ENCODE data around the gene SLC1A5. TPM values are rescaled to one million over a fixed set of nuclear protein-coding genes. Genes with fewer than 3 reads are reported as not detected.
A peak's percentile ranks its signal among the peaks of the same experiment; 100 is the strongest.
"Not testable (repeated sequence)": the region's sequence is repeated elsewhere in the genome, so short reads cannot be mapped to it uniquely, and the experiment has no call there.

SLC1A5 gene
- total RNA-seq, 1 donor from 2014 or later: 39.5 TPM

DNA sequence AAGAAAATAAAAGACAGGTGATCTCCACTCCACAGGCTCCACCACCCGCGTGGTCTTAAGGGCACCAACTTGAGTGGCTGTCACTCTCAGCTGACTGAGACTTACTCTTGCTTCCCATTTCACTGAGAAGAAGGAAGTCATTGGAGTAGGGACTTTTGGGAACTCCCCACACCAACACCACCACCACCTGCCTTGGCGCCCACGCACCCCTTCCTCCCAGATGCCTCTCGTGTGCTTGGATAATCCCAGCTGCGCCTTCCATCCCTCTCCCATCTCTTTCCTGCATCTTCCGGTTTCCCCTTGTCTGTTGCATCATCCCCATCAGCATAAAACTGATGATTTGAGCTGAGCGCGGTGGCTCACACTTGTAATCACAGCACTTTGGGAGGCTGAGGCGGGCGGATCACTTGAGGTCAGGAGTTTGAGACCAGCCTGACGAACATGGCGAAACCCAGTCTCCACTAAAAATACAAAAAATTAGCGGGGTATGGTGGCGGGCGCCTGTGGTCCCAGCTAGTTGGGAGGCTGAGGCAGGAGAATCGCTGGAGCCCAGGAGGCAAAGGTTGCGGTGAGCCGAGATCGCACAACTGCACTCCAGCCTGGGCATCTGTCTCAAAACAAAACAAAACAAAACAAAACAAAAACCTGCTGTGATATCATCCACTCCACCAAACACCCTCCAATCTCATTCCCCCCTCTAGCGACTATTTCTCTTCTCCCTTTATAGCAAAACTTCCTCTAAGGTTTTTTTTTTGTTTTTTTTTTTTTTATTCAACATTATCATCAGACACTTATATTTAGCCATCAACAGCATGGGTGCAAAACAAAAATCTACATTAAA, 36.7 kb upstream of the SLC1A5 start:
- H2AFZ ChIP-seq (replicated peaks): no peak overlapping the region
- no peaks in the 10 kb centered on the region for H3K27me3 Mint-ChIP-seq (ENCODE audit: insufficient read depth, low read depth)
- peak overlapping the region; percentile 10 for H3K27ac Mint-ChIP-seq

DNA sequence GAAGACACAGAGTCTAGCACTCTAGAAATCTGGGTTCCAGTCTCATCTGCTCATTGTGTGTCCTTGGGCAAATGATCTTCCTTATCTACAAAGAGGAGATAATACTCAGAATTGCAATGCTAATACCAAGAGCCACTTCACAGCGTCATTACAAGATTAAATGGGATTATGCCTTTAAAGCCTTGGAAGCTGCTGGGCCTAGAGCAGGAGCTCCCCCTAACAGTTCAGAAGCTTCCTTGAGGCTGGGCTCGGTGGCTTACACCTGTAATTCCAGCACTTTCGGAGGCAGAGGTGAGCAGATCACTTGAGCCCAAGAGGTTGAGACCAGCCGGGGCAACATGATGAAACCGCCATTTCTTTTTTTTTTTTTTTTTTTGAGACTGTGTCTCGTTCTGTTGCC, 34.7 kb upstream of the SLC1A5 start:
- Histone ChIP-seq H3K9ac (no peak overlapping the region), H3K4me3 (no peak overlapping the region), H4K20me1 (ENCODE audit: low read depth) (no peaks in the 10 kb centered on the region), H3K4me2 (no peak overlapping the region), H3K9me3 (ENCODE audit: low read depth) (no peaks in the 10 kb centered on the region), H3K4me1 (peaks cover 10% of the 10 kb centered on the region), H3K27me3 (no peaks in the 10 kb centered on the region), H3K27ac (no peak overlapping the region), H3F3A (ENCODE audit: low read depth) (no peaks in the 10 kb centered on the region), H3K36me3 (no peaks in the 10 kb centered on the region), H3K79me2 (ENCODE audit: low read depth) (no peaks in the 10 kb centered on the region), H2AFZ (replicated peaks) (no peak overlapping the region)
- peaks cover 21% of the 10 kb centered on the region for H3K4me1 Mint-ChIP-seq
- H3K27ac Mint-ChIP-seq: no peak overlapping the region
- peaks cover 2% of the 10 kb centered on the region for H3K27me3 Mint-ChIP-seq (ENCODE audit: insufficient read depth, low read depth)
- H3K4me3 Mint-ChIP-seq: no peak overlapping the region
- peak; percentile 30 for DNase-seq (ENCODE audit: low spot score)
- no peaks in the 10 kb centered on the region for H3K36me3 Mint-ChIP-seq
- H3K9me3 Mint-ChIP-seq: peaks cover 6% of the 10 kb centered on the region
- TF ChIP-seq EZH2 (IDR thresholded peaks at IDR 0.05) (no peak), EZH2phosphoT487 (IDR thresholded peaks at IDR 0.05) (no peak)
- TF ChIP-seq, protein P1, sequence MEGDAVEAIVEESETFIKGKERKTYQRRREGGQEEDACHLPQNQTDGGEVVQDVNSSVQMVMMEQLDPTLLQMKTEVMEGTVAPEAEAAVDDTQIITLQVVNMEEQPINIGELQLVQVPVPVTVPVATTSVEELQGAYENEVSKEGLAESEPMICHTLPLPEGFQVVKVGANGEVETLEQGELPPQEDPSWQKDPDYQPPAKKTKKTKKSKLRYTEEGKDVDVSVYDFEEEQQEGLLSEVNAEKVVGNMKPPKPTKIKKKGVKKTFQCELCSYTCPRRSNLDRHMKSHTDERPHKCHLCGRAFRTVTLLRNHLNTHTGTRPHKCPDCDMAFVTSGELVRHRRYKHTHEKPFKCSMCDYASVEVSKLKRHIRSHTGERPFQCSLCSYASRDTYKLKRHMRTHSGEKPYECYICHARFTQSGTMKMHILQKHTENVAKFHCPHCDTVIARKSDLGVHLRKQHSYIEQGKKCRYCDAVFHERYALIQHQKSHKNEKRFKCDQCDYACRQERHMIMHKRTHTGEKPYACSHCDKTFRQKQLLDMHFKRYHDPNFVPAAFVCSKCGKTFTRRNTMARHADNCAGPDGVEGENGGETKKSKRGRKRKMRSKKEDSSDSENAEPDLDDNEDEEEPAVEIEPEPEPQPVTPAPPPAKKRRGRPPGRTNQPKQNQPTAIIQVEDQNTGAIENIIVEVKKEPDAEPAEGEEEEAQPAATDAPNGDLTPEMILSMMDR (IDR thresholded peaks at IDR 0.05): no peak

More for the DNA sequence above, 36.7 kb upstream of the SLC1A5 start:
- H3K9me3 ChIP-seq (ENCODE audit: low read depth): no peaks in the 10 kb centered on the region
- H3K9me3 Mint-ChIP-seq: peaks cover 6% of the 10 kb centered on the region
- H3K4me2 ChIP-seq: no peak overlapping the region
- no peak overlapping the region for H3K9ac ChIP-seq
- peaks cover 10% of the 10 kb centered on the region for H3K4me1 ChIP-seq
- H4K20me1 ChIP-seq (ENCODE audit: low read depth): no peaks in the 10 kb centered on the region
- H3K4me1 Mint-ChIP-seq: peaks cover 20% of the 10 kb centered on the region
- H3K4me3 Mint-ChIP-seq: no peak overlapping the region
- DNase-seq (ENCODE audit: low spot score): no peak
- no peak overlapping the region for H3K27ac ChIP-seq
- no peaks in the 10 kb centered on the region for H3K79me2 ChIP-seq (ENCODE audit: low read depth)
- H3K27me3 ChIP-seq: no peaks in the 10 kb centered on the region
- no peak overlapping the region for H3K4me3 ChIP-seq
- H3F3A ChIP-seq (ENCODE audit: low read depth): peaks cover 3% of the 10 kb centered on the region
- no peaks in the 10 kb centered on the region for H3K36me3 ChIP-seq
- no peaks in the 10 kb centered on the region for H3K36me3 Mint-ChIP-seq
- TF ChIP-seq EZH2 (IDR thresholded peaks at IDR 0.05) (no peak), EZH2phosphoT487 (IDR thresholded peaks at IDR 0.05) (no peak)
- TF ChIP-seq, protein P1 (IDR thresholded peaks at IDR 0.05): no peak

- not testable (repeated sequence) for H3F3A ChIP-seq (ENCODE audit: low read depth); H4K20me1 ChIP-seq (ENCODE audit: low read depth); H3K9me3 ChIP-seq (ENCODE audit: low read depth); DNase-seq (ENCODE audit: low spot score); H3K36me3 ChIP-seq; H3K36me3 Mint-ChIP-seq; H3K27ac ChIP-seq; H3K27me3 Mint-ChIP-seq (ENCODE audit: insufficient read depth, low read depth); H3K9ac ChIP-seq; H3K79me2 ChIP-seq (ENCODE audit: low read depth); H3K4me3 ChIP-seq; H3K9me3 Mint-ChIP-seq; H3K4me3 Mint-ChIP-seq; H3K27me3 ChIP-seq
- H3K27ac Mint-ChIP-seq: peak overlapping the region; percentile 63
- H2AFZ ChIP-seq (replicated peaks): peak overlapping the region; percentile 72
- peaks cover 10% of the 10 kb centered on the region for H3K4me1 ChIP-seq
- peak overlapping the region; percentile 22 for H3K4me2 ChIP-seq
- H3K4me1 Mint-ChIP-seq: peaks cover 21% of the 10 kb centered on the region
These were observed 34.0 kb upstream of the SLC1A5 start for GRCh38 chr19:46822410-46822787.

All from neural progenitor cell (in vitro differentiated cells).